GM18951 (cell line): ENCODE results near the gene SLBP.
"Not testable (repeated sequence)": the region's sequence is repeated elsewhere in the genome, so short reads cannot be mapped to it uniquely, and the experiment has no call there.

Source experiments
- POLR2A ChIP-seq: IDR thresholded peaks from 4 replicates; pipeline ENCODE4 v1.6.1; 2011; ENCODE audit warnings: mild to moderate bottlenecking; ENCODE audit not compliant: insufficient read length, insufficient read depth; ENCODE audit errors: extremely low read depth
- in situ Hi-C: fragments of 300-500 bp; cut with MboI; formaldehyde crosslinking; loops from one replicate; pipeline ENCODE4 v1.12.0; 2022; ENCODE audit warnings: low sequenced_read_pairs, mixed read lengths, inconsistent platforms; ENCODE audit not compliant: unreplicated experiment

The SLBP gene

DNA sequence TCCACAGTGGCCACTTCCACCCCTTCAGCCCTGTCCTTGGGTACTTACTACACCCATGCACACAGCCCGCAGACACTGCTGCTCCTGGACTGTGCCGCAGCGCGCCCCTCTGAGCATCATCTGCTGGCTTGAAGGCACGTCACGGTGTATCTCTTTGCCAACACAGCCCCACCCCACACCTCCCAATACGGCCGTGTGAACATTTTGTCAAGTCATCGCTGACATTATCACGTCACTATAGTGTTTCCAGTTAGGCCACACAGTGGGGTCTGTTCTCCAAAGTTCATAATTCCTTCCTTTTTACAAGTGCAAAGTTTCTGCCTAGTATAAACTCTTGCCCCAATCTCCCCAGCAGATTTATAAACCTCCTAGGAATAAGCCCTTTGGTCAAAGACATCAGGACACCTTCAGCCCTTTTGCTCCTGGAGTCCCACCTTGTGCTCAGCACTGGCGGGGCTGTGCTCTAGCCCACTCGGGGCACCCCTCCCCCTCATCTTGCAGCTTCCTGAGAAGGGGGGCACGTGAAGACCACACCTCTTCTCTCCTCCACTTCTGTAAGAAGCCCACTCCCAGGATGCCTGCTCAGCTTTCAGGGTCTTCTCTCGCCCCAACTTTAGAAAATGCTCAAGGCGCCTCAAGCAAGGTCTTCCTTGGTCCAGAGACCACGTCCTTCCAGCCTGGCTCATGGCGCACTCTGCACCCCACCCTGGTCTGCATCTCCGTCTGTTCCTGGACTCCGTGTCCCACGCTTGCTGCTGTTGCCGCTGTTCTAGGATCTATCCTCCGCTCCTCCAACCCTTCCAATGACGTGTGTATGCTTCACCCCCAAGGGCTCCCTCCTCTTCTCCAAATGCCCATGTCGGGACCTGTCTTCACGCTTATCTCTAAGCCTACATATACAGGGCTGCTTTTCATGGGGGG lies 35.3 kb downstream of the SLBP start:
- in situ Hi-C loops: no loop called here
- TF ChIP-seq POLR2A: no peak

GRCh38 chr4:1675802-1676137 lies 36.3 kb downstream of the SLBP start:
- in situ Hi-C loops: no loop called here
- TF ChIP-seq POLR2A: no peak

GRCh38 chr4:1675136-1675801 lies 36.9 kb downstream of the SLBP start:
- TF ChIP-seq POLR2A: no peak
- in situ Hi-C loops: no loop called here

DNA sequence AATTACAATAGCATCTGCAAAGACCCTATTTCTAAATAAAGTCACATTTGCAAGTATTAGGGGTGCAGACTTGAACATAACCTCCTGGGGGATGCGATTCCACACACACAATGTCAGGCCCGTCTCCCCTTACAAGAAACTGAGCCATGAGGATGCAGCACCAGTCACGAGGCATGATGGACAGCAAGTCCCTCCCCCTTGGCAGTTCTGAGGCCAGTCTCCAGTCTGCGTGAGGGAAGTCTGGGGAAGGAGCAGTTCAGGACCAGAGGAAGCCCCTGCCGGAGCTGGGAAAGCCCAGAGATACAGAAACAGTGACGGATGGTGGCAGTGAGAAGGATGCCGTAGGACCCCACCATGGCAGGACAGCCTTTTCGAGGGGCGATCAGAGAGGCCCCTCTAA lies 37.4 kb downstream of the SLBP start:
- TF ChIP-seq POLR2A: no peak
- in situ Hi-C loops: no loop called here

- no peak for TF ChIP-seq POLR2A
- in situ Hi-C loops: no loop called here
Measured at GRCh38 chr4:1673671-1674070, 38.4 kb downstream of the SLBP start.

DNA sequence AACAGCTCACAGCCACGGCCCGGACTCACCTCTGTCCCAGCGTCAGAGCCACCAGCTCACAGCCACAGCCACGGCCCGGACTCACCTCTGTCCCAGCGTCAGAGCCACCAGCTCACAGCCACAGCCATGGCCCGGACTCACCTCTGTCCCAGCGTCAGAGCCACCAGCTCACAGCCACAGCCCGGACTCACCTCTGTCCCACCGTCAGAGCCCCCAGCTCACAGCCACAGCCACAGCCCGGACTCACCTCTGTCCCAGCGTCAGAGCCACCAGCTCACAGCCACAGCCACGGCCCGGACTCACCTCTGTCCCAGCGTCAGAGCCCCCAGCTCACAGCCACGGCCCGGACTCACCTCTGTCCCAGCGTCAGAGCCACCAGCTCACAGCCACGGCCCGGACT lies 41.1 kb downstream of the SLBP start:
- in situ Hi-C loops: not testable (repeated sequence)

DNA sequence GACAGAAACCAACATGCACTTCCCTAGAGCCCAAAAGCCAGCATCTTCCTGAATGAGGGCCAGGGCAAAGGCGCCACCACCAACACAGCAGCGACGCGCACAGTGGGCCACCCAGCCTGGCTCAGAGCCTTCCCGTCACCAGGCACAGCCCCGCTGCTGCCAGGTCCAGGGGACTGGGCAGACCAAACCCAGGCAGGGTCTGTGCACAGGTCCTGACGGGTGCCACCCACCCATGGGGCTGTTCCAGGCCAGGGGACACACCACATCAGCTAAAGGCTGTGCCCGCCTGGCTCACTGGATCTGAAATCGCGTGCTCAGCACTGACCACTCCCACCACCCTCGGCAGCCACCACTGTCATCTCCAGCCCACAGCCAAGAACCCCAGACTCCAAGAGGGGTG lies 41.8 kb downstream of the SLBP start:
- TF ChIP-seq POLR2A: no peak
- in situ Hi-C loops: no loop called here

DNA sequence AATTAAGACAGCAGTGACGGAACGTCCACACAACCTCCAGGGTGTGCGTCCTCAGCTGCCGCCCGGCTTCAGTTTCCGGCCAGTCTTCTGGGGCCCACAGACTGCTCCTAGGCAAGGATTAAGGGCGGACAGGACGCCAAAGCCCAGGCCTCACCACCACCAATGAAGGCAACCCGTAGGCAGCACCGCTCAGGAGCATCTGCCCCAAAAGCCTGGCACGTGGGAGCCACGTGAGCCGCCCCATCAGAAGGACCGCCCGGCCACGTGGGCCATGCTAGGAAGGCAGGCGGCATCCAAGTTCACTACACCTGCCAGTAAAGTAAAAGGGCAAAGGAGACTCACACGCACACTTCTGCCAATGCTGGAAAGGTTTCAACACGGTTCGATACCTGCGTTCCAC lies 42.3 kb downstream of the SLBP start:
- no peak for TF ChIP-seq POLR2A

GRCh38 chr4:1669270-1669669 lies 42.8 kb downstream of the SLBP start:
- TF ChIP-seq POLR2A: no peak
- in situ Hi-C loops: no loop called here

More for the DNA sequence above, 42.3 kb downstream of the SLBP start:
- in situ Hi-C loops: no loop called here

DNA sequence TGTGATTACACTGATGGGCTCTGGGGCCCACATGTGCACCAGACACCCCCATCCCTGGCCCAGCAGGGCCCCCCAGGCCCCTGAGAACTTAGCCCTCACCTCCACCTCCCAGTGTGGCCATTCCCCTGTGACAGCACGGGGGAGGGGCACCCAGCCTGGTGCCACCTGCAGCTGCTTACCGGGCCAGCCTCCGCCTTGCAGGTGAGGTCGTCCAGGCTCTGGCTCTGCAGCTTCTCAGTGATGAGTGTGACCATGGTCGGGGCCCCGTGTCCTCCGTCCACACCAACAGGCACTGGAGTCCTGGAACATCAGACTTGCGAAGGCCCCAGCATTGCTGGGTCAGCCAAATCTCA lies 43.7 kb downstream of the SLBP start:
- in situ Hi-C loops: no loop called here
- TF ChIP-seq POLR2A: no peak

- in situ Hi-C loops: no loop called here
- TF ChIP-seq POLR2A: no peak
Measured at GRCh38 chr4:1667273-1667672, 44.8 kb downstream of the SLBP start.

- in situ Hi-C loops: no loop called here
- no peak for TF ChIP-seq POLR2A
Measured at GRCh38 chr4:1666391-1666790, 45.7 kb downstream of the SLBP start.

GRCh38 chr4:1664141-1664540 lies 48.0 kb downstream of the SLBP start:
- in situ Hi-C loops: no loop called here
- TF ChIP-seq POLR2A: no peak

DNA sequence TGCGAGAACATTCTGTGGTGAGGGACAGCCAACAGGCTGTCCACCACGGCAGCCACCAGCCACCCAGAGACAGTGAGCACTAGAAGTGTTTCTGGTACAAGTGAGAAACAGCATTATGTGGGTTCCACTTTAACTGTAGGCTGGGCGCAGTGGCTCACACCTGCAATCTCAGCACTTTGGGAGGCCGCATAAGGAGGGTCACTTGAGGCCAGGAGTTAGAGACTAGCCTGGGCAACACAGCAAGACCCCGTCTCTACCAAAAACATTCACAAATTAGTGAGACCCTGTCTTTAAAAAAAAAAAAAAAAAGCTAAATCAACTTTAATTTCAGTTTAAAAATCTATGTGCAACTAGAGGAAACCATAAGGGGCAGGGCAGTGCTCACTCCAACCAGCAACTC lies 48.6 kb downstream of the SLBP start:
- in situ Hi-C loops: no loop called here
- TF ChIP-seq POLR2A: no peak
